Activated CD4-positive, alpha-beta T cell treated with anti-CD3 and anti-CD28 coated beads for 24 hours (primary cell): ENCODE results near the gene AOPEP.
"Not testable (repeated sequence)": the region's sequence is repeated elsewhere in the genome, so short reads cannot be mapped to it uniquely, and the experiment has no call there.

ENCODE experiments used
- DNase-seq, 2 donors: peaks; one replicate each; pipeline ENCODE4 v3.0.0-alpha.2; 2020; ENCODE audit warnings: low read depth in 2 of 2

Gene AOPEP

GRCh38 chr9:95018099-95018936, 291.8 kb downstream of the AOPEP start:
- DNase-seq, result no peak

GRCh38 chr9:95020644-95021043, 294.1 kb downstream of the AOPEP start:
- not testable (repeated sequence) for DNase-seq

GRCh38 chr9:95021166-95021886, 294.8 kb downstream of the AOPEP start:
- no peak for DNase-seq

GRCh38 chr9:95022657-95023056, 296.2 kb downstream of the AOPEP start:
- no peak for DNase-seq

- no peak for DNase-seq
Observed at GRCh38 chr9:95023217-95024003, 296.9 kb downstream of the AOPEP start.

- DNase-seq, result no peak
Observed at GRCh38 chr9:95024097-95024671, 297.7 kb downstream of the AOPEP start.

GRCh38 chr9:95025213-95026147, 299.0 kb downstream of the AOPEP start:
- DNase-seq, result no peak

GRCh38 chr9:95026148-95026524, 299.6 kb downstream of the AOPEP start:
- DNase-seq, result no peak

- no peak for DNase-seq
Observed at GRCh38 chr9:95027914-95028852, 301.7 kb downstream of the AOPEP start.

GRCh38 chr9:95028853-95029219, 302.3 kb downstream of the AOPEP start:
- DNase-seq, result no peak

GRCh38 chr9:95029288-95029687, 302.8 kb downstream of the AOPEP start:
- no peak for DNase-seq

- no peak for DNase-seq
Observed at GRCh38 chr9:95029720-95030119, 303.2 kb downstream of the AOPEP start.

- no peak for DNase-seq
Observed at GRCh38 chr9:95030344-95030743, 303.8 kb downstream of the AOPEP start.

GRCh38 chr9:95030920-95031642, 304.6 kb downstream of the AOPEP start:
- DNase-seq, result no peak

- no peak for DNase-seq
Observed at GRCh38 chr9:95031711-95032461, 305.4 kb downstream of the AOPEP start.

GRCh38 chr9:95032580-95033341, 306.3 kb downstream of the AOPEP start:
- no peak for DNase-seq

GRCh38 chr9:95035846-95036245, 309.3 kb downstream of the AOPEP start:
- no peak for DNase-seq

GRCh38 chr9:95036676-95037075, 310.2 kb downstream of the AOPEP start:
- DNase-seq, result no peak
